K562 (cell line): ENCODE data around the gene ACSS1. TPM values are rescaled to one million over a fixed set of nuclear protein-coding genes. Genes with fewer than 3 reads are reported as not detected.

Source experiments
- ATAC-seq: fragments of 200-7000 bp; cut with Tn5 transposase; 3 replicates; pipeline ENCODE4 v1.9.1; 2020; ENCODE audit warnings: moderate library complexity
- BruUV-seq: library from RNA; stranded (reverse); fragments of 400-500 nt; replicated peaks from 2 replicates; lab custom pipeline; 2021; lab: Mats Ljungman, UMichigan
- CTCF ChIA-PET: fragments of 300-600 bp; formaldehyde crosslinking; extraction: SDS; loops from one replicate; lab custom pipeline; 2021; ENCODE audit warnings: low intra/inter-chr PET ratio; lab: Yijun Ruan, JAX
- POLR2A ChIA-PET: fragments of 300-600, 350-650 bp; sonication (Branson Sonifier 250); formaldehyde crosslinking; extraction: SDS; loops from one replicate; lab custom pipeline; 2021; ENCODE audit warnings: antibody characterized with exemption, inconsistent platforms; lab: Yijun Ruan, JAX
- DNase-seq, 4 experiments: peaks; one replicate each; pipeline versions ENCODE4 v3.0.0 to v3.0.0-alpha.2; 2011 to 2018; ENCODE audit warnings: low spot score in 3 of 4, mixed read lengths in 3 of 4; ENCODE audit errors: extremely low read depth in 1 of 4
- FAIRE-seq: peaks from 2 replicates; lab custom pipeline; 2011; peaks lifted over from hg19 to GRCh38; lab: Jason Lieb, UNC
- H2AFZ ChIP-seq: 2 replicates; pipeline ENCODE4 v1.6.0; 2011; ENCODE audit warnings: low read depth, low read length, control low read depth, inconsistent platforms
- H3K27ac ChIP-seq: fragments of 200-600 bp; 3 replicates; pipeline ENCODE4 v1.8.0; 2011; ENCODE audit warnings: low read depth, mild to moderate bottlenecking, control low read depth, inconsistent platforms, low read length, moderate library complexity, mixed read lengths; ENCODE audit errors: extremely low read depth
- H3K27me3 ChIP-seq, 2 experiments: fragments of 300-600 bp in 1 of 2; 2 replicates in 1 of 2; 3 replicates in 1 of 2; pipeline versions ENCODE4 v1.6.0 to v1.8.0; 2011; ENCODE audit warnings: inconsistent platforms in 2 of 2, low read length in 2 of 2, mild to moderate bottlenecking in 1 of 2, mixed read lengths in 1 of 2, moderate library complexity in 1 of 2; ENCODE audit not compliant: control insufficient read depth in 2 of 2, insufficient read depth in 2 of 2
- H3K36me3 ChIP-seq: fragments of 300-600 bp; 3 replicates; pipeline ENCODE4 v1.8.0; 2011; ENCODE audit warnings: mild to moderate bottlenecking, low read length, inconsistent platforms; ENCODE audit not compliant: control insufficient read depth, insufficient read depth
- H3K4me1 ChIP-seq, 2 experiments: fragments of 200-600 bp in 1 of 2; replicated peaks in 1 of 2; 2 replicates in 1 of 2; 3 replicates in 1 of 2; pipeline versions ENCODE4 v1.5.1 to v1.8.0; 2011; ENCODE audit warnings: inconsistent platforms in 2 of 2, low read length in 2 of 2, mild to moderate bottlenecking in 1 of 2, mixed read lengths in 1 of 2, moderate library complexity in 1 of 2; ENCODE audit not compliant: control insufficient read depth in 2 of 2, insufficient read depth in 2 of 2
- H3K4me2 ChIP-seq: 2 replicates; pipeline ENCODE4 v1.6.1; 2011; ENCODE audit warnings: low read length, control low read depth, inconsistent platforms, mixed read lengths; ENCODE audit not compliant: insufficient read depth
- H3K4me3 ChIP-seq: fragments of 200-600 bp; sonication (generic), shearing (Covaris generic); 2 replicates; pipeline ENCODE4 v1.5.1; 2016; ENCODE audit warnings: control low read depth, inconsistent platforms
- H3K79me2 ChIP-seq: fragments of 200-600 bp; 3 replicates; pipeline ENCODE4 v1.8.0; 2011; ENCODE audit warnings: low read length, inconsistent platforms; ENCODE audit not compliant: control insufficient read depth, insufficient read depth
- H3K9ac ChIP-seq, 2 experiments: 2 replicates each; pipeline versions ENCODE4 v1.6.0 to v1.6.1; 2011; ENCODE audit warnings: low read depth in 2 of 2, low read length in 2 of 2, control low read depth in 1 of 2, inconsistent platforms in 1 of 2, mild to moderate bottlenecking in 1 of 2, mixed read lengths in 1 of 2; ENCODE audit not compliant: insufficient read depth in 1 of 2
- H3K9me1 ChIP-seq: one replicate; pipeline ENCODE4 v1.6.0; 2011; ENCODE audit warnings: inconsistent platforms, mild to moderate bottlenecking, low read length, moderate library complexity; ENCODE audit not compliant: control insufficient read depth, insufficient read depth
- H3K9me3 ChIP-seq: replicated peaks from 2 replicates; pipeline ENCODE4 v1.5.1; 2011; ENCODE audit warnings: low read depth, low read length, inconsistent platforms; ENCODE audit not compliant: control insufficient read depth, insufficient read depth
- H4K20me1 ChIP-seq: replicated peaks from 2 replicates; pipeline ENCODE4 v1.6.1; 2011; ENCODE audit warnings: low read length, inconsistent platforms, mixed read lengths; ENCODE audit not compliant: control insufficient read depth, insufficient read depth
- CBX3 ChIP-seq, 2 experiments: IDR thresholded peaks; 1 replicate in 1 of 2; 2 replicates in 1 of 2; pipeline ENCODE4 v1.6.1; 2012; ENCODE audit warnings: inconsistent platforms in 2 of 2, low read length in 2 of 2, borderline replicate concordance in 1 of 2, control low read depth in 1 of 2
- GATAD2B ChIP-seq: fragments of 450-650 bp; IDR thresholded peaks from 2 replicates; pipeline ENCODE4 v1.6.1; 2017; ENCODE audit warnings: mild to moderate bottlenecking, borderline replicate concordance
- HDAC1 ChIP-seq, 2 experiments: fragments of 450-650 bp; IDR thresholded peaks; 2 replicates each; pipeline ENCODE4 v1.6.1; 2016 to 2017; ENCODE audit warnings: inconsistent platforms in 1 of 2, mild to moderate bottlenecking in 1 of 2, moderate library complexity in 1 of 2
- RBBP5 ChIP-seq: fragments of 200-600 bp; sonication (generic); IDR thresholded peaks from 2 replicates; pipeline ENCODE4 v1.6.1; 2012; ENCODE audit warnings: borderline replicate concordance, mild to moderate bottlenecking, low read length, control low read depth, inconsistent platforms; ENCODE audit not compliant: insufficient read depth, poor library complexity, severe bottlenecking
- RBM25 ChIP-seq: fragments of 200-400 bp; formaldehyde crosslinking; IDR thresholded peaks from 2 replicates; pipeline ENCODE4 v1.6.1; 2018; ENCODE audit warnings: low read length, low read depth, moderate library complexity; ENCODE audit not compliant: severe bottlenecking
- SAFB2 ChIP-seq: fragments of 200-400 bp; formaldehyde crosslinking; IDR thresholded peaks from 2 replicates; pipeline ENCODE4 v1.6.1; 2018; ENCODE audit warnings: borderline replicate concordance, low read length, low read depth, moderate library complexity; ENCODE audit not compliant: severe bottlenecking
- TOE1 ChIP-seq, 2 experiments: fragments of 450-650 bp in 1 of 2; sonication (generic) in 1 of 2; formaldehyde crosslinking in 1 of 2; IDR thresholded peaks; 2 replicates each; pipeline versions ENCODE4 v1.7.1 to v1.8.0; 2016 to 2022; ENCODE audit warnings: borderline replicate concordance in 2 of 2, mild to moderate bottlenecking in 2 of 2, antibody characterized with exemption in 1 of 2, inconsistent platforms in 1 of 2, low read depth in 1 of 2, missing genetic modification reagents in 1 of 2, moderate library complexity in 1 of 2
- ZNF354B ChIP-seq: fragments of 250-450 bp; sonication (Bioruptor Pico); IDR thresholded peaks from 2 replicates; pipeline ENCODE4 v1.4.0; 2020
- ZNF444 ChIP-seq: fragments of 250-450 bp; sonication (Bioruptor Pico); IDR thresholded peaks from 2 replicates; pipeline ENCODE4 v1.4.0; 2020; ENCODE audit warnings: mild to moderate bottlenecking, moderate library complexity
- ZNF57 ChIP-seq: fragments of 450-650 bp; formaldehyde crosslinking; IDR thresholded peaks from 2 replicates; pipeline ENCODE4 v1.4.0; 2020; ENCODE audit warnings: mild to moderate bottlenecking, moderate library complexity
- WGBS: fragments of 100-300 bp; shearing (Covaris generic); methylation state at CpG from one replicate; pipeline ENCODE4 v1.1.6; 2016; ENCODE audit warnings: low coverage, mixed read lengths; ENCODE audit not compliant: insufficient coverage; ENCODE audit errors: missing lambda C conversion rate; 5-methylcytosine and 5-hydroxymethylcytosine counted together
- in situ Hi-C: fragments of 300-500 bp; cut with MboI; formaldehyde crosslinking; loops from 4 replicates; pipeline ENCODE4 v1.15.0; 2018; ENCODE audit warnings: inconsistent platforms, mixed read lengths
- intact Hi-C: fragments of 100-400 bp; cut with micrococcal nuclease; formaldehyde crosslinking; loops from 2 replicates; pipeline ENCODE4 v1.14.2; 2022
- polyA plus RNA-seq, 8 experiments: library from polyadenylated mRNA; depleted of rRNA in 4 of 8; stranded (reverse) in 5 of 8; unstranded in 3 of 8; fragments of >200 nt; fragmentation: Nextera tagmentation in 2 of 8; fragmentation: Illumina TruSeq in 1 of 8; extraction: Ambion mirVana in 2 of 8; extraction: Trizol in 1 of 8; gene quantifications; 2 replicates each; pipeline versions ENCODE4 v1.2.1 to v1.2.3, GENCODE V29; 2011 to 2014; ENCODE audit warnings: inconsistent platforms in 1 of 8, missing spikeins in 1 of 8
- total RNA-seq, 7 experiments: library from RNA; depleted of rRNA in 6 of 7; stranded (reverse); fragments of >200 nt in 6 of 7; fragmentation: Illumina TruSeq in 2 of 7; extraction: Trizol in 2 of 7; gene quantifications; 2 replicates each; pipeline versions ENCODE4 v1.2.1 to v1.2.3, GENCODE V29; 2011 to 2021; ENCODE audit warnings: low replicate concordance in 1 of 7
- TF ChIP-seq, protein P1 (sequence below): sonication (generic); formaldehyde crosslinking; IDR thresholded peaks from 2 replicates; pipeline ENCODE4 v1.8.0; 2023; ENCODE audit warnings: mild to moderate bottlenecking, missing genetic modification reagents
- TF ChIP-seq, protein P2 (sequence below), 2 experiments: IDR thresholded peaks; 2 replicates each; pipeline ENCODE4 v1.6.1; 2011; ENCODE audit warnings: borderline replicate concordance in 1 of 2, control low read depth in 1 of 2, low read depth in 1 of 2, low read length in 1 of 2, mild to moderate bottlenecking in 1 of 2, mixed read lengths in 1 of 2, moderate library complexity in 1 of 2; ENCODE audit not compliant: insufficient read depth in 1 of 2, insufficient read length in 1 of 2, poor library complexity in 1 of 2, severe bottlenecking in 1 of 2; ENCODE audit errors: extremely low read depth in 1 of 2
- TF ChIP-seq, protein P3 (sequence below): fragments of 250-450 bp; sonication (Bioruptor Pico); IDR thresholded peaks from 2 replicates; pipeline ENCODE4 v1.5.1; 2021; ENCODE audit warnings: mild to moderate bottlenecking

Gene ACSS1
- total and polyA plus RNA-seq, 9 of the 15 experiments (the other 6 are each of a cell fraction or from before 2014, with no cell fraction given): 0.07 to 2.1 (median 0.27) TPM; not detected in 3

DNA sequence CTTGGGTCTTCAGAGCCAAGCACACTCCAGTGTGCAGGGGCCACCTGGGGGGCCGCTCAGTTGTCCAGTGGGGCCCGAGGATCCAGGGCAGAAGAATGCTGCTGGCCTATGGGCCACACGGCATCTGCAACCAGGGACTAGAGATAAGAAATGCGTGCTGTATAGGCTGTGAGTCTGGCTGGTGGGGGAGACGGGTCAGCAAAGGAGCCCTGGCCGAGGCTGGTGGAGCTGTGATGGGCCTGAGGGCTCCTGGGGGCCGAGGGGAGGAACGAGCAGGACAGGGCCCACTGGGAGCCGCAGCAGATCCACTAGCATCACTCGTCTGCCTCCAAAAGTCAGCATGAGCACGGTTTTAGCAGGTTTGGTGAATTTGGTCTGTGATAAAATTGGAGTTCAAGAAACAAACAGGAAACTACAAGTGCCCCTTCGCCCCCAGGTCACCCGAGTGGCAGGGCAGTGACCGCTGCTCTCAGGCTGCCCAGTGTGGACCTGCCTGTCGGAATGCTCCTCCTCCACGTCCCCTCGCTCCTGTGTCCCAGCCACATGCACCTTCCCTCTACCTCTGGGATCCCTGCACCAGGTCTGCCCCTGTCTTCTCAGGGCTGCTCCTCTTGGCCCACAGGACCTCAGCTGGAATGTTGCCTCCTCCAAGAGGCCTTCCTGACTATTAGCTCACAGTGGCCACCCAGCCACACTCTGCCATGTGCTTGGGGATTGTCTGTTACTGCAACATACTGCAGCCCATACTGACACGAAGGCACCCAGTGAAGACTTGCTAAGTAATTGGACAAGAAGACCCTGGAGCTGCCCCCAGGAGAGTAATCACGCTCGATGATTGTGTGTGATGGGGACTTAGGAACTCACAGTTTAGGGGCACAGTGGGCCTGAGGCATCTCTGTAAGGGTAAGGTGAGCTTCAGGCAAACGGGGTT, 10.9 kb downstream of the ACSS1 start:
- Histone ChIP-seq H3K27me3 (peaks cover 5 to 67% of the 10 kb centered on the region in 2 experiments; a peak in 4 of 5 replicates), H3K9me1 (no peaks in the 10 kb centered on the region), H3K9ac (no peak overlapping the region), H3K4me2 (no peak overlapping the region), H3K27ac (no peak overlapping the region), H3K36me3 (no peaks in the 10 kb centered on the region), H3K9me3 (no peaks in the 10 kb centered on the region), H3K4me3 (no peak overlapping the region), H2AFZ (no peak overlapping the region), H4K20me1 (no peaks in the 10 kb centered on the region), H3K4me1 (no peaks in the 10 kb centered on the region), H3K79me2 (no peaks in the 10 kb centered on the region)
- FAIRE-seq (no peak), DNase-seq (no peak), ATAC-seq (no peak)
- intact Hi-C loops (no loop called here), in situ Hi-C loops (no loop called here)
- CTCF ChIA-PET: no interaction called here
- POLR2A ChIA-PET: no interaction called here
- no TSS peak for BruUV-seq
- WGBS: 4% methylated on average over 17 of the region's 21 CpGs
- no peak for TF ChIP-seq TOE1 (IDR thresholded peaks at IDR 0.05; ENCODE audit: borderline replicate concordance)
- TF ChIP-seq TOE1 (CRISPR knock-in tag; IDR thresholded peaks at IDR 0.05; ENCODE audit: borderline replicate concordance, low read depth): no peak
- no peak for TF ChIP-seq HDAC1 (IDR thresholded peaks at IDR 0.05)
- TF ChIP-seq CBX3 (IDR thresholded peaks at IDR 0.05; ENCODE audit: borderline replicate concordance in 1 of 2, low read length in 2 of 2): no peak
- no peak for TF ChIP-seq RBM25
- TF ChIP-seq ZNF444 (CRISPR knock-in tag): no peak
- TF ChIP-seq GATAD2B: no peak
- TF ChIP-seq, protein P1, sequence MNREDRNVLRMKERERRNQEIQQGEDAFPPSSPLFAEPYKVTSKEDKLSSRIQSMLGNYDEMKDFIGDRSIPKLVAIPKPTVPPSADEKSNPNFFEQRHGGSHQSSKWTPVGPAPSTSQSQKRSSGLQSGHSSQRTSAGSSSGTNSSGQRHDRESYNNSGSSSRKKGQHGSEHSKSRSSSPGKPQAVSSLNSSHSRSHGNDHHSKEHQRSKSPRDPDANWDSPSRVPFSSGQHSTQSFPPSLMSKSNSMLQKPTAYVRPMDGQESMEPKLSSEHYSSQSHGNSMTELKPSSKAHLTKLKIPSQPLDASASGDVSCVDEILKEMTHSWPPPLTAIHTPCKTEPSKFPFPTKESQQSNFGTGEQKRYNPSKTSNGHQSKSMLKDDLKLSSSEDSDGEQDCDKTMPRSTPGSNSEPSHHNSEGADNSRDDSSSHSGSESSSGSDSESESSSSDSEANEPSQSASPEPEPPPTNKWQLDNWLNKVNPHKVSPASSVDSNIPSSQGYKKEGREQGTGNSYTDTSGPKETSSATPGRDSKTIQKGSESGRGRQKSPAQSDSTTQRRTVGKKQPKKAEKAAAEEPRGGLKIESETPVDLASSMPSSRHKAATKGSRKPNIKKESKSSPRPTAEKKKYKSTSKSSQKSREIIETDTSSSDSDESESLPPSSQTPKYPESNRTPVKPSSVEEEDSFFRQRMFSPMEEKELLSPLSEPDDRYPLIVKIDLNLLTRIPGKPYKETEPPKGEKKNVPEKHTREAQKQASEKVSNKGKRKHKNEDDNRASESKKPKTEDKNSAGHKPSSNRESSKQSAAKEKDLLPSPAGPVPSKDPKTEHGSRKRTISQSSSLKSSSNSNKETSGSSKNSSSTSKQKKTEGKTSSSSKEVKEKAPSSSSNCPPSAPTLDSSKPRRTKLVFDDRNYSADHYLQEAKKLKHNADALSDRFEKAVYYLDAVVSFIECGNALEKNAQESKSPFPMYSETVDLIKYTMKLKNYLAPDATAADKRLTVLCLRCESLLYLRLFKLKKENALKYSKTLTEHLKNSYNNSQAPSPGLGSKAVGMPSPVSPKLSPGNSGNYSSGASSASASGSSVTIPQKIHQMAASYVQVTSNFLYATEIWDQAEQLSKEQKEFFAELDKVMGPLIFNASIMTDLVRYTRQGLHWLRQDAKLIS: no peak
- no peak for TF ChIP-seq ZNF57 (CRISPR knock-in tag)
- no peak for TF ChIP-seq RBBP5
- TF ChIP-seq, protein P2, sequence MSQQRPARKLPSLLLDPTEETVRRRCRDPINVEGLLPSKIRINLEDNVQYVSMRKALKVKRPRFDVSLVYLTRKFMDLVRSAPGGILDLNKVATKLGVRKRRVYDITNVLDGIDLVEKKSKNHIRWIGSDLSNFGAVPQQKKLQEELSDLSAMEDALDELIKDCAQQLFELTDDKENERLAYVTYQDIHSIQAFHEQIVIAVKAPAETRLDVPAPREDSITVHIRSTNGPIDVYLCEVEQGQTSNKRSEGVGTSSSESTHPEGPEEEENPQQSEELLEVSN (IDR thresholded peaks at IDR 0.05; ENCODE audit: borderline replicate concordance in 1 of 2, extremely low read depth in 1 of 2, insufficient read depth in 1 of 2, insufficient read length in 1 of 2, low read depth in 1 of 2, low read length in 1 of 2, poor library complexity in 1 of 2, severe bottlenecking in 1 of 2): no peak
- no peak for TF ChIP-seq ZNF354B (CRISPR knock-in tag)
- TF ChIP-seq SAFB2: no peak
- TF ChIP-seq, protein P3, sequence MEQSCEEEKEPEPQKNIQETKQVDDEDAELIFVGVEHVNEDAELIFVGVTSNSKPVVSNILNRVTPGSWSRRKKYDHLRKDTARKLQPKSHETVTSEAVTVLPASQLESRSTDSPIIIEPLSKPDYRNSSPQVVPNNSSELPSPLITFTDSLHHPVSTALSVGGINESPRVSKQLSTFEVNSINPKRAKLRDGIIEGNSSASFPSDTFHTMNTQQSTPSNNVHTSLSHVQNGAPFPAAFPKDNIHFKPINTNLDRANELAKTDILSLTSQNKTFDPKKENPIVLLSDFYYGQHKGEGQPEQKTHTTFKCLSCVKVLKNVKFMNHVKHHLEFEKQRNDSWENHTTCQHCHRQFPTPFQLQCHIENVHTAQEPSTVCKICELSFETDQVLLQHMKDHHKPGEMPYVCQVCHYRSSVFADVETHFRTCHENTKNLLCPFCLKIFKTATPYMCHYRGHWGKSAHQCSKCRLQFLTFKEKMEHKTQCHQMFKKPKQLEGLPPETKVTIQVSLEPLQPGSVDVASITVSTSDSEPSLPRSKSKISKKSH (CRISPR knock-in tag): no peak
